SU-DHL-6 (cell line): Measurements from ENCODE around the gene IGF2R.

Experiments used
- H2AFZ ChIP-seq: fragments of 200-600 bp; sonication (generic); 2 replicates; pipeline ENCODE4 v1.6.1; 2014; ENCODE audit warnings: low read depth, mild to moderate bottlenecking, moderate library complexity, mixed read lengths, antibody characterized with exemption, low read length; ENCODE audit not compliant: severe bottlenecking
- H3F3A ChIP-seq: fragments of 200-600 bp; shearing (Covaris generic); 2 replicates; pipeline ENCODE4 v1.6.0; 2016; ENCODE audit warnings: antibody characterized with exemption, mild to moderate bottlenecking; ENCODE audit not compliant: insufficient read depth
- H3K27ac ChIP-seq: fragments of 200-600 bp; sonication (generic); 2 replicates; pipeline ENCODE4 v1.5.1; 2016; ENCODE audit warnings: low read depth, mild to moderate bottlenecking, low read length, moderate library complexity, mixed read lengths
- H3K27me3 ChIP-seq: fragments of 200-600 bp; sonication (generic), shearing (Covaris generic); 2 replicates; pipeline ENCODE4 v1.6.0; 2014; ENCODE audit warnings: mild to moderate bottlenecking, low read length
- H3K36me3 ChIP-seq: fragments of 200-600 bp; sonication (generic); 2 replicates; pipeline ENCODE4 v1.6.1; 2014; ENCODE audit warnings: mild to moderate bottlenecking, low read length, mixed read lengths
- H3K4me2 ChIP-seq: fragments of 300-600, 200-600 bp; shearing (Covaris generic), sonication (generic); 2 replicates; pipeline ENCODE4 v1.6.0; 2014; ENCODE audit warnings: low read length, low read depth, mild to moderate bottlenecking; ENCODE audit not compliant: poor library complexity, severe bottlenecking
- H3K4me3 ChIP-seq: fragments of 200-600 bp; sonication (generic); 2 replicates; pipeline ENCODE4 v1.5.1; 2014; ENCODE audit warnings: antibody characterized with exemption, low read length, mild to moderate bottlenecking, mixed read lengths; ENCODE audit not compliant: insufficient read depth, poor library complexity, severe bottlenecking
- H3K79me2 ChIP-seq: fragments of 200-600 bp; sonication (generic); 2 replicates; pipeline ENCODE4 v1.6.1; 2014; ENCODE audit warnings: mild to moderate bottlenecking, low read length, moderate library complexity; ENCODE audit not compliant: insufficient read depth
- H3K9ac ChIP-seq: fragments of 200-600 bp; sonication (generic); 2 replicates; pipeline ENCODE4 v1.7.0; 2014; ENCODE audit warnings: mild to moderate bottlenecking, low read length
- H3K9me2 ChIP-seq: fragments of 200-600 bp; sonication (generic); replicated peaks from 2 replicates; pipeline ENCODE4 v1.6.1; 2014; ENCODE audit warnings: low read length; ENCODE audit not compliant: insufficient read depth
- H3K9me3 ChIP-seq: fragments of 200-600 bp; sonication (generic); 2 replicates; pipeline ENCODE4 v1.6.1; 2014; ENCODE audit warnings: low read length, mixed read lengths; ENCODE audit not compliant: insufficient read depth
- H4K20me1 ChIP-seq: fragments of 200-600 bp; sonication (generic); 2 replicates; pipeline ENCODE4 v1.6.1; 2014; ENCODE audit warnings: low read depth, mild to moderate bottlenecking, antibody characterized with exemption, low read length, moderate library complexity, mixed read lengths
- EZH2phosphoT487 ChIP-seq: fragments of 200-600 bp; sonication (generic), shearing (Covaris generic); conservative IDR thresholded peaks from 2 replicates; pipeline ENCODE4 v1.6.1; 2018; ENCODE audit warnings: mild to moderate bottlenecking, antibody characterized with exemption, low read length, moderate library complexity, mixed read lengths
- TF ChIP-seq, protein P1 (sequence below): fragments of 200-600 bp; sonication (generic); IDR thresholded peaks from one replicate; pipeline ENCODE4 v1.5.1; 2017; ENCODE audit warnings: antibody characterized with exemption, mild to moderate bottlenecking, low read length, moderate library complexity; ENCODE audit not compliant: insufficient read depth, poor library complexity, severe bottlenecking

The IGF2R gene

DNA sequence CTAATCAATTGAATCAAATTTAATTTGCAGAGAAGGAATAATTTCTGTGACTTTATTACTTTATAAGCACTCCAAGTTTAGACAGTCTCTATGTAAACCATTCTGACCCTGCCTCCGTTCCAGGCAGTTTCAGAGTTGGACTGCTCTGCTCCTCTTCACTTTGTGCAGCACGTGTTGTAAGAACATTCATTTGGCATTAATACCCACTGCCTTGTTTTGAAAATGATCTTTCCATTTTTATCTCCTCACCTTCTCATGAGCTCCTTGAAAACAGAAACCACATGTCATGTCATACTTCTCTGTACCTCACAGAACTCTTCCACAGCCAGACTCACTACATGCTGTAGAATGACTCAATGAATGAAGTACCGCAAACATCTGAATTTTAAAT lies 178.3 kb downstream of the IGF2R start:
- Histone ChIP-seq H3K36me3 (no peaks in the 10 kb centered on the region), H4K20me1 (no peaks in the 10 kb centered on the region), H3K79me2 (no peaks in the 10 kb centered on the region), H3K9me3 (no peaks in the 10 kb centered on the region), H3K9ac (no peak overlapping the region), H3K4me3 (no peak overlapping the region), H3F3A (no peaks in the 10 kb centered on the region), H2AFZ (no peak overlapping the region), H3K27ac (no peak overlapping the region), H3K4me2 (no peak overlapping the region), H3K9me2 (no peaks in the 10 kb centered on the region), H3K27me3 (peaks cover 3% of the 10 kb centered on the region; the same call in 1 of the 2 replicates)
- TF ChIP-seq, protein P1, sequence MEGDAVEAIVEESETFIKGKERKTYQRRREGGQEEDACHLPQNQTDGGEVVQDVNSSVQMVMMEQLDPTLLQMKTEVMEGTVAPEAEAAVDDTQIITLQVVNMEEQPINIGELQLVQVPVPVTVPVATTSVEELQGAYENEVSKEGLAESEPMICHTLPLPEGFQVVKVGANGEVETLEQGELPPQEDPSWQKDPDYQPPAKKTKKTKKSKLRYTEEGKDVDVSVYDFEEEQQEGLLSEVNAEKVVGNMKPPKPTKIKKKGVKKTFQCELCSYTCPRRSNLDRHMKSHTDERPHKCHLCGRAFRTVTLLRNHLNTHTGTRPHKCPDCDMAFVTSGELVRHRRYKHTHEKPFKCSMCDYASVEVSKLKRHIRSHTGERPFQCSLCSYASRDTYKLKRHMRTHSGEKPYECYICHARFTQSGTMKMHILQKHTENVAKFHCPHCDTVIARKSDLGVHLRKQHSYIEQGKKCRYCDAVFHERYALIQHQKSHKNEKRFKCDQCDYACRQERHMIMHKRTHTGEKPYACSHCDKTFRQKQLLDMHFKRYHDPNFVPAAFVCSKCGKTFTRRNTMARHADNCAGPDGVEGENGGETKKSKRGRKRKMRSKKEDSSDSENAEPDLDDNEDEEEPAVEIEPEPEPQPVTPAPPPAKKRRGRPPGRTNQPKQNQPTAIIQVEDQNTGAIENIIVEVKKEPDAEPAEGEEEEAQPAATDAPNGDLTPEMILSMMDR: no peak
- TF ChIP-seq EZH2phosphoT487: no peak

- H3K79me2 ChIP-seq: no peaks in the 10 kb centered on the region
- no peaks in the 10 kb centered on the region for H3K9me2 ChIP-seq
- TF ChIP-seq EZH2phosphoT487: no peak
- TF ChIP-seq, protein P1: no peak
- peaks cover 3% of the 10 kb centered on the region; the same call in 1 of the 2 replicates for H3K27me3 ChIP-seq
- H2AFZ ChIP-seq: no peak overlapping the region
- no peak overlapping the region for H3K4me3 ChIP-seq
- H3K27ac ChIP-seq: no peak overlapping the region
- no peak overlapping the region for H3K4me2 ChIP-seq
- no peaks in the 10 kb centered on the region for H4K20me1 ChIP-seq
- no peak overlapping the region for H3K9ac ChIP-seq
- no peaks in the 10 kb centered on the region for H3F3A ChIP-seq
- no peaks in the 10 kb centered on the region for H3K9me3 ChIP-seq
- no peaks in the 10 kb centered on the region for H3K36me3 ChIP-seq
Measured at GRCh38 chr6:160154471-160154870, 185.6 kb downstream of the IGF2R start.

DNA sequence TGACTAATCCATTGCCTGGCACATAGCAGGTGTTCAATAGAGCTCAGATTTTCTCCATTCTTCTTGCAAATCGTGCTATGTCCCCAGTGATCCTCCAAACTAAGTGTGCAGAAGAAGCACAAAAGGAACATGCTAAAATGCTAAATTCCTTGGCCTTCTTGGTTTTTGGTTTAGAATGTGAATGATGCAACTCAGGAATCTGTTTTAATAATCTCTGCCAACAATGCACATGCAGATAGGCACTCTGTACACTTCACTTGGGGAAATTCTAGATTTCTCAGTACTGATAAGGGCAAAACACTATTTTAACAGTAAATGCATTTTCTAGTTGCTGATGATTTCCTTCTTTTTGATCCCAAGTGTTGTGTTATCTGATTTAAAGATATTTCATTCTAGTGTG lies 188.0 kb downstream of the IGF2R start:
- no peaks in the 10 kb centered on the region for H3K9me3 ChIP-seq
- no peak overlapping the region for H3K4me3 ChIP-seq
- H3K9ac ChIP-seq: no peak overlapping the region
- no peaks in the 10 kb centered on the region for H4K20me1 ChIP-seq
- H3K79me2 ChIP-seq: no peaks in the 10 kb centered on the region
- H2AFZ ChIP-seq: no peak overlapping the region
- no peaks in the 10 kb centered on the region for H3K9me2 ChIP-seq
- no peaks in the 10 kb centered on the region for H3K27me3 ChIP-seq
- no peak overlapping the region for H3K27ac ChIP-seq
- H3K36me3 ChIP-seq: no peaks in the 10 kb centered on the region
- TF ChIP-seq EZH2phosphoT487: no peak
- TF ChIP-seq, protein P1: no peak
- H3K4me2 ChIP-seq: no peak overlapping the region
- H3F3A ChIP-seq: no peaks in the 10 kb centered on the region
